Astrocyte (in vitro differentiated cells and primary cell): ENCODE results near the gene FN1.

ENCODE experiments used
- CTCF ChIP-seq: IDR thresholded peaks from 2 replicates; pipeline ENCODE4 v1.5.1; 2011; ENCODE audit warnings: low read depth, mild to moderate bottlenecking, inconsistent platforms, low read length, moderate library complexity; ENCODE audit not compliant: insufficient read depth
- EZH2 ChIP-seq: IDR thresholded peaks from 2 replicates; pipeline ENCODE4 v1.6.1; 2012; ENCODE audit warnings: mild to moderate bottlenecking, low read length, inconsistent platforms; ENCODE audit not compliant: insufficient read depth

GRCh38 chr2:215367662-215368492 lies 68.0 kb downstream of the FN1 start:
- no peak for TF ChIP-seq CTCF
- no peak for TF ChIP-seq EZH2
